K562 (cell line): ENCODE data around the gene PRSS48. TPM values are rescaled to one million over a fixed set of nuclear protein-coding genes. Genes with fewer than 3 reads are reported as not detected.
"Not testable (repeated sequence)": the region's sequence is repeated elsewhere in the genome, so short reads cannot be mapped to it uniquely, and the experiment has no call there.

Experiments
- ATAC-seq: fragments of 200-7000 bp; cut with Tn5 transposase; 3 replicates; pipeline ENCODE4 v1.9.1; 2020; ENCODE audit warnings: moderate library complexity
- BruUV-seq: library from RNA; stranded (reverse); fragments of 400-500 nt; replicated peaks from 2 replicates; lab custom pipeline; 2021; lab: Mats Ljungman, UMichigan
- CTCF ChIA-PET: fragments of 300-600 bp; formaldehyde crosslinking; extraction: SDS; loops from one replicate; lab custom pipeline; 2021; ENCODE audit warnings: low intra/inter-chr PET ratio; lab: Yijun Ruan, JAX
- POLR2A ChIA-PET: fragments of 300-600, 350-650 bp; sonication (Branson Sonifier 250); formaldehyde crosslinking; extraction: SDS; loops from one replicate; lab custom pipeline; 2021; ENCODE audit warnings: antibody characterized with exemption, inconsistent platforms; lab: Yijun Ruan, JAX
- DNase-seq, 4 experiments: peaks; one replicate each; pipeline versions ENCODE4 v3.0.0 to v3.0.0-alpha.2; 2011 to 2018; ENCODE audit warnings: low spot score in 3 of 4, mixed read lengths in 3 of 4; ENCODE audit errors: extremely low read depth in 1 of 4
- FAIRE-seq: peaks from 2 replicates; lab custom pipeline; 2011; peaks lifted over from hg19 to GRCh38; lab: Jason Lieb, UNC
- H2AFZ ChIP-seq: 2 replicates; pipeline ENCODE4 v1.6.0; 2011; ENCODE audit warnings: low read depth, low read length, control low read depth, inconsistent platforms
- H3K27ac ChIP-seq: fragments of 200-600 bp; 3 replicates; pipeline ENCODE4 v1.8.0; 2011; ENCODE audit warnings: low read depth, mild to moderate bottlenecking, control low read depth, inconsistent platforms, low read length, moderate library complexity, mixed read lengths; ENCODE audit errors: extremely low read depth
- H3K27me3 ChIP-seq, 2 experiments: fragments of 300-600 bp in 1 of 2; 2 replicates in 1 of 2; 3 replicates in 1 of 2; pipeline versions ENCODE4 v1.6.0 to v1.8.0; 2011; ENCODE audit warnings: inconsistent platforms in 2 of 2, low read length in 2 of 2, mild to moderate bottlenecking in 1 of 2, mixed read lengths in 1 of 2, moderate library complexity in 1 of 2; ENCODE audit not compliant: control insufficient read depth in 2 of 2, insufficient read depth in 2 of 2
- H3K36me3 ChIP-seq: fragments of 300-600 bp; 3 replicates; pipeline ENCODE4 v1.8.0; 2011; ENCODE audit warnings: mild to moderate bottlenecking, low read length, inconsistent platforms; ENCODE audit not compliant: control insufficient read depth, insufficient read depth
- H3K4me1 ChIP-seq, 2 experiments: fragments of 200-600 bp in 1 of 2; replicated peaks in 1 of 2; 2 replicates in 1 of 2; 3 replicates in 1 of 2; pipeline versions ENCODE4 v1.5.1 to v1.8.0; 2011; ENCODE audit warnings: inconsistent platforms in 2 of 2, low read length in 2 of 2, mild to moderate bottlenecking in 1 of 2, mixed read lengths in 1 of 2, moderate library complexity in 1 of 2; ENCODE audit not compliant: control insufficient read depth in 2 of 2, insufficient read depth in 2 of 2
- H3K4me2 ChIP-seq: 2 replicates; pipeline ENCODE4 v1.6.1; 2011; ENCODE audit warnings: low read length, control low read depth, inconsistent platforms, mixed read lengths; ENCODE audit not compliant: insufficient read depth
- H3K4me3 ChIP-seq: fragments of 200-600 bp; sonication (generic), shearing (Covaris generic); 2 replicates; pipeline ENCODE4 v1.5.1; 2016; ENCODE audit warnings: control low read depth, inconsistent platforms
- H3K79me2 ChIP-seq: fragments of 200-600 bp; 3 replicates; pipeline ENCODE4 v1.8.0; 2011; ENCODE audit warnings: low read length, inconsistent platforms; ENCODE audit not compliant: control insufficient read depth, insufficient read depth
- H3K9ac ChIP-seq, 2 experiments: 2 replicates each; pipeline versions ENCODE4 v1.6.0 to v1.6.1; 2011; ENCODE audit warnings: low read depth in 2 of 2, low read length in 2 of 2, control low read depth in 1 of 2, inconsistent platforms in 1 of 2, mild to moderate bottlenecking in 1 of 2, mixed read lengths in 1 of 2; ENCODE audit not compliant: insufficient read depth in 1 of 2
- H3K9me1 ChIP-seq: one replicate; pipeline ENCODE4 v1.6.0; 2011; ENCODE audit warnings: inconsistent platforms, mild to moderate bottlenecking, low read length, moderate library complexity; ENCODE audit not compliant: control insufficient read depth, insufficient read depth
- H3K9me3 ChIP-seq: replicated peaks from 2 replicates; pipeline ENCODE4 v1.5.1; 2011; ENCODE audit warnings: low read depth, low read length, inconsistent platforms; ENCODE audit not compliant: control insufficient read depth, insufficient read depth
- H4K20me1 ChIP-seq: replicated peaks from 2 replicates; pipeline ENCODE4 v1.6.1; 2011; ENCODE audit warnings: low read length, inconsistent platforms, mixed read lengths; ENCODE audit not compliant: control insufficient read depth, insufficient read depth
- ARHGAP35 ChIP-seq: fragments of 450-650 bp; IDR thresholded peaks from 2 replicates; pipeline ENCODE4 v1.6.1; 2018; ENCODE audit not compliant: partially characterized antibody
- C11orf30 ChIP-seq: fragments of 450-650 bp; IDR thresholded peaks from 2 replicates; pipeline ENCODE4 v1.6.1; 2016; ENCODE audit warnings: low read depth, mild to moderate bottlenecking
- HCFC1 ChIP-seq: IDR thresholded peaks from 2 replicates; pipeline ENCODE4 v1.6.1; 2012; ENCODE audit warnings: low read depth, low read length, improper control_type of control experiment
- HIVEP1 ChIP-seq: fragments of 250-450 bp; sonication (Bioruptor Pico); IDR thresholded peaks from 2 replicates; pipeline ENCODE4 v1.4.0; 2020; ENCODE audit warnings: mild to moderate bottlenecking
- KLF13 ChIP-seq: fragments of 450-650 bp; IDR thresholded peaks from 2 replicates; pipeline ENCODE4 v1.6.1; 2016; ENCODE audit warnings: missing genetic modification characterization, low read depth, mild to moderate bottlenecking, missing compliant biosample characterization, moderate library complexity, borderline replicate concordance
- NR2C1 ChIP-seq, 2 experiments: fragments of 450-650 bp; IDR thresholded peaks; 2 replicates each; pipeline ENCODE4 v1.6.1; 2017; ENCODE audit warnings: mild to moderate bottlenecking in 2 of 2, antibody characterized with exemption in 1 of 2, inconsistent platforms in 1 of 2, missing compliant biosample characterization in 1 of 2, missing genetic modification characterization in 1 of 2
- RBM25 ChIP-seq: fragments of 200-400 bp; formaldehyde crosslinking; IDR thresholded peaks from 2 replicates; pipeline ENCODE4 v1.6.1; 2018; ENCODE audit warnings: low read length, low read depth, moderate library complexity; ENCODE audit not compliant: severe bottlenecking
- SLC30A9 ChIP-seq: fragments of 250-450 bp; sonication (Bioruptor Pico); IDR thresholded peaks from 2 replicates; pipeline ENCODE4 v1.8.0; 2022; ENCODE audit warnings: mild to moderate bottlenecking, moderate library complexity
- ZNF589 ChIP-seq: fragments of 200-800 bp; sonication (Bioruptor generic); IDR thresholded peaks from 2 replicates; pipeline ENCODE4 v1.6.1; 2016; ENCODE audit warnings: low read depth, missing genetic modification characterization, missing compliant biosample characterization
- WGBS: fragments of 100-300 bp; shearing (Covaris generic); methylation state at CpG from one replicate; pipeline ENCODE4 v1.1.6; 2016; ENCODE audit warnings: low coverage, mixed read lengths; ENCODE audit not compliant: insufficient coverage; ENCODE audit errors: missing lambda C conversion rate; 5-methylcytosine and 5-hydroxymethylcytosine counted together
- in situ Hi-C: fragments of 300-500 bp; cut with MboI; formaldehyde crosslinking; loops from 4 replicates; pipeline ENCODE4 v1.15.0; 2018; ENCODE audit warnings: inconsistent platforms, mixed read lengths
- intact Hi-C: fragments of 100-400 bp; cut with micrococcal nuclease; formaldehyde crosslinking; loops from 2 replicates; pipeline ENCODE4 v1.14.2; 2022
- polyA plus RNA-seq, 8 experiments: library from polyadenylated mRNA; depleted of rRNA in 4 of 8; stranded (reverse) in 5 of 8; unstranded in 3 of 8; fragments of >200 nt; fragmentation: Nextera tagmentation in 2 of 8; fragmentation: Illumina TruSeq in 1 of 8; extraction: Ambion mirVana in 2 of 8; extraction: Trizol in 1 of 8; gene quantifications; 2 replicates each; pipeline versions ENCODE4 v1.2.1 to v1.2.3, GENCODE V29; 2011 to 2014; ENCODE audit warnings: inconsistent platforms in 1 of 8, missing spikeins in 1 of 8
- total RNA-seq, 7 experiments: library from RNA; depleted of rRNA in 6 of 7; stranded (reverse); fragments of >200 nt in 6 of 7; fragmentation: Illumina TruSeq in 2 of 7; extraction: Trizol in 2 of 7; gene quantifications; 2 replicates each; pipeline versions ENCODE4 v1.2.1 to v1.2.3, GENCODE V29; 2011 to 2021; ENCODE audit warnings: low replicate concordance in 1 of 7

The PRSS48 gene
- total and polyA plus RNA-seq, 9 of the 15 experiments (the other 6 are each of a cell fraction or from before 2014, with no cell fraction given): not detected

GRCh38 chr4:151319490-151319889 is 42.5 kb downstream of the PRSS48 start:
- intact Hi-C loops (no loop called here), in situ Hi-C loops (no loop called here)
- H3K9me3 ChIP-seq: no peaks in the 10 kb centered on the region
- H2AFZ ChIP-seq: no peak overlapping the region
- no peak overlapping the region for H3K9ac ChIP-seq
- peaks cover 4 to 5% of the 10 kb centered on the region in 2 experiments; a peak in 2 of 5 replicates for H3K27me3 ChIP-seq
- H3K27ac ChIP-seq: no peak overlapping the region
- no peaks in the 10 kb centered on the region for H3K4me1 ChIP-seq
- no peak overlapping the region for H3K4me2 ChIP-seq
- DNase-seq (no peak), ATAC-seq (no peak), FAIRE-seq (no peak)
- no peaks in the 10 kb centered on the region for H4K20me1 ChIP-seq
- CTCF ChIA-PET: no interaction called here
- no peak overlapping the region for H3K4me3 ChIP-seq
- H3K9me1 ChIP-seq: no peaks in the 10 kb centered on the region
- no peak for TF ChIP-seq ARHGAP35
- peak; percentile 75 for TF ChIP-seq RBM25
- POLR2A ChIA-PET: no interaction called here
- BruUV-seq: no TSS peak
- H3K79me2 ChIP-seq: no peaks in the 10 kb centered on the region
- WGBS: 0% methylated on average over 1 of the region's 1 CpG
- H3K36me3 ChIP-seq: no peaks in the 10 kb centered on the region

GRCh38 chr4:151321586-151321985 is 44.6 kb downstream of the PRSS48 start:
- Histone ChIP-seq H3K27me3 (peaks cover 16 to 24% of the 10 kb centered on the region in 2 experiments; a peak in 4 of 5 replicates), H3K9me1 (no peaks in the 10 kb centered on the region), H3K79me2 (no peaks in the 10 kb centered on the region), H3K4me2 (no peak overlapping the region), H3K4me1 (peaks cover 0 to 11% of the 10 kb centered on the region in 2 experiments; a peak in 2 of 5 replicates), H3K9ac (no peak overlapping the region), H3K27ac (no peak overlapping the region), H3K9me3 (no peaks in the 10 kb centered on the region), H2AFZ (no peak overlapping the region), H3K4me3 (no peak overlapping the region), H4K20me1 (no peaks in the 10 kb centered on the region), H3K36me3 (no peaks in the 10 kb centered on the region)
- ChIA-PET POLR2A (no interaction called here), CTCF (no interaction called here)
- DNase-seq: no peak
- FAIRE-seq: no peak
- TF ChIP-seq C11orf30 (no peak), HIVEP1 (CRISPR knock-in tag) (no peak), SLC30A9 (CRISPR knock-in tag) (no peak), KLF13 (no peak), HCFC1 (no peak), NR2C1 (IDR thresholded peaks at IDR 0.05) (no peak), NR2C1 (tag; IDR thresholded peaks at IDR 0.05) (no peak), ZNF589 (CRISPR knock-in tag) (no peak)
- intact Hi-C loops: no loop called here
- BruUV-seq: no TSS peak
- WGBS: 0% methylated on average over 1 of the region's 1 CpG
- ATAC-seq: no peak
- in situ Hi-C loops: no loop called here

GRCh38 chr4:151322161-151322560 is 45.2 kb downstream of the PRSS48 start:
- H3K9me1 ChIP-seq, H4K20me1 ChIP-seq, intact Hi-C loops, H3K9ac ChIP-seq, H3K4me3 ChIP-seq, H3K4me2 ChIP-seq, H3K9me3 ChIP-seq, CTCF ChIA-PET, ATAC-seq, H2AFZ ChIP-seq, H3K27ac ChIP-seq, BruUV-seq, H3K36me3 ChIP-seq, FAIRE-seq, POLR2A ChIA-PET, DNase-seq, H3K79me2 ChIP-seq, in situ Hi-C loops: not testable (repeated sequence)
- Histone ChIP-seq H3K27me3 (peaks cover 21 to 24% of the 10 kb centered on the region in 2 experiments), H3K4me1 (peaks cover 0 to 11% of the 10 kb centered on the region in 2 experiments; a peak in 2 of 5 replicates)
- WGBS: 3% methylated on average over 3 of the region's 4 CpGs
